NB4 (cell line): Measurements from ENCODE around the gene INSR.

Source experiments
- DNase-seq: peaks from one replicate; pipeline ENCODE4 v3.0.0; 2010; ENCODE audit warnings: low read depth
- H3K4me3 ChIP-seq: one replicate; pipeline ENCODE4 v1.5.1; 2011; ENCODE audit warnings: mild to moderate bottlenecking, low read depth, low read length, moderate library complexity
- MYC ChIP-seq: IDR thresholded peaks from 2 replicates; pipeline ENCODE4 v1.6.1; 2011; ENCODE audit warnings: low read depth, low read length
- POLR2A ChIP-seq: IDR thresholded peaks from 2 replicates; pipeline ENCODE4 v1.6.1; 2011; ENCODE audit warnings: mild to moderate bottlenecking; ENCODE audit not compliant: insufficient read length; ENCODE audit errors: extremely low read depth
- TF ChIP-seq, protein P1 (sequence below): IDR thresholded peaks from one replicate; pipeline ENCODE4 v1.5.1; 2012; ENCODE audit warnings: low read depth, low read length
- TF ChIP-seq, protein P2 (sequence below): IDR thresholded peaks from 2 replicates; pipeline ENCODE4 v1.6.1; 2011; ENCODE audit warnings: low read depth, low read length

INSR gene

DNA sequence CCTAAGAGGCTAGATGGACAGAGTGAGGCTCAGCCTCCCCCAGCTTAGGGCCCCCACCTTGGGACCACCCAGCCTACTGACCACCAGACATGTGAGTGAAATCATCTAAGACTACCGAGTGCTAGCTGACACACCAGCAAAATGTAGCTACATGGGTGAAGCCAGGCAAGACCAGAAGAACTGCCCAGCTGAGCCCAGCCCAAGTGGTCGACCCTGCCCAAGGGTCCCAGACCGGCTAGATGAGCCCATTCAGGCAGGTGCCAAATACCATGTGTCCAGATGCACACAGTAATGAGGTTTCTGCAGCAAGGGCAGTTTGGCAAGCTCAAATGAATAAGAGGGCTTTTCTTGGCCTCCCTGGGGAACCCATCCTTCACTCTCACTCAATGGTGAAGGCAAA lies 168.1 kb downstream of the INSR start:
- no peak overlapping the region for H3K4me3 ChIP-seq
- TF ChIP-seq, protein P1, sequence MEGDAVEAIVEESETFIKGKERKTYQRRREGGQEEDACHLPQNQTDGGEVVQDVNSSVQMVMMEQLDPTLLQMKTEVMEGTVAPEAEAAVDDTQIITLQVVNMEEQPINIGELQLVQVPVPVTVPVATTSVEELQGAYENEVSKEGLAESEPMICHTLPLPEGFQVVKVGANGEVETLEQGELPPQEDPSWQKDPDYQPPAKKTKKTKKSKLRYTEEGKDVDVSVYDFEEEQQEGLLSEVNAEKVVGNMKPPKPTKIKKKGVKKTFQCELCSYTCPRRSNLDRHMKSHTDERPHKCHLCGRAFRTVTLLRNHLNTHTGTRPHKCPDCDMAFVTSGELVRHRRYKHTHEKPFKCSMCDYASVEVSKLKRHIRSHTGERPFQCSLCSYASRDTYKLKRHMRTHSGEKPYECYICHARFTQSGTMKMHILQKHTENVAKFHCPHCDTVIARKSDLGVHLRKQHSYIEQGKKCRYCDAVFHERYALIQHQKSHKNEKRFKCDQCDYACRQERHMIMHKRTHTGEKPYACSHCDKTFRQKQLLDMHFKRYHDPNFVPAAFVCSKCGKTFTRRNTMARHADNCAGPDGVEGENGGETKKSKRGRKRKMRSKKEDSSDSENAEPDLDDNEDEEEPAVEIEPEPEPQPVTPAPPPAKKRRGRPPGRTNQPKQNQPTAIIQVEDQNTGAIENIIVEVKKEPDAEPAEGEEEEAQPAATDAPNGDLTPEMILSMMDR = no peak
- DNase-seq = no peak

DNA sequence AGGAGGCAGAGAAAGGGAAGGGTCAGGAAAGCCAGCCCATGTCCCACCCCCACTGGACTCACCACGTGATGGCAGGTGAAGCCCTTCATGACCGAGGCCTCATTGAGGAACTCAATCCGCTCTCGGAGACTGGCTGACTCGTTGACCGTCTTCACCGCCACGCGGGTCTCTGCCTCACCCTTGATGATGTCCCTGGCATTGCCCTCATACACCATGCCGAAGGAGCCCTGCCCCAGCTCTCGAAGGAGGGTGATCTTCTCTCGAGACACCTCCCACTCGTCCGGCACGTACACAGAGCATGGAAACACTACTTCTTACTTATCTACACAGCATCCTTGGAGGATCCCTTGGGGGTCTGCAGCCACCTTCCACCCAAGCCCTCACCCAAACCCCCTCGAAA lies 169.0 kb downstream of the INSR start:
- no peak for TF ChIP-seq POLR2A
- H3K4me3 ChIP-seq = no peak overlapping the region
- DNase-seq = no peak

DNA sequence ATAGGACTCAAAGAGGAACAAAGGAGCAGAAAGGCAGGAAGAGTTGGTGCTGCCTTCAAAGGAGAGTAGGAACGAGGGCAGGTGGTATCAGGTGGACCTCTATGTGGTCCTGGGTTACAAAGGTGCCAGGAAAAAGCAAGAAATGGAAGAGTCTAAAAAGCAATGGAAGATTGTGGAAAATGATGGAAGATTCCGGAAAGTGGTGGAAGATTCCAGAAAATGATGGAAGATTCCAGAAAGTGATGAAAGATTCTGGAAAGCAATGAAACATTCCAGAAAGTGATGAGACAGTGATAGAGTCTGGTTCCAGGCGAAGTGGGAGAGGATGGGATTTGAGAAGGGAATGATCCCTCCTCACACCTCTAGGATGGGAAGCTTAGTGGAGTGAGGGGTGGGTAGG lies 169.4 kb downstream of the INSR start:
- no peak for DNase-seq
- TF ChIP-seq, protein P2, sequence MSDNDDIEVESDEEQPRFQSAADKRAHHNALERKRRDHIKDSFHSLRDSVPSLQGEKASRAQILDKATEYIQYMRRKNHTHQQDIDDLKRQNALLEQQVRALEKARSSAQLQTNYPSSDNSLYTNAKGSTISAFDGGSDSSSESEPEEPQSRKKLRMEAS = no peak
- TF ChIP-seq, protein P1 = no peak
- TF ChIP-seq POLR2A (no peak), MYC (no peak)
- H3K4me3 ChIP-seq = no peak overlapping the region

DNA sequence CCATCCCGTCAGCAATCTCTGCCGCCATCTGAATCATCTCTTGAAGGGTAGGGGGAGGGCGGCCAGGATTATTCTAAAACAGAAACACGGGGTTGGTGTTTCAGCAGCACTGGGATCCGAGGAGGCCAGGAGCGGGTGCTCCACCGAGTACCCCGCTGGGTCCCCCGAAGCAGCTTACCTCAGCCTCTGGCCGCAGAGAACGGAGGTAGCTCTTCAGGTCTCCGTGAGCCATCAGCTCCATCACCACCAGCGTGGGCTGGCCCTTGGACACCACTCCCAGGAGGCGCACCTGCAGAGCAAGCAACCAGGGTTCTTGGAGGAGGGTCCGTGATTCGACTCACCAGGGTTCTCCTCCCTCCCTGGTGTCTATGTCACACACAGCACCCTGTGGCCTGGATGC lies 171.5 kb downstream of the INSR start:
- H3K4me3 ChIP-seq = no peak overlapping the region
- no peak for DNase-seq
- TF ChIP-seq MYC (no peak), POLR2A (no peak)
- TF ChIP-seq, protein P2 = no peak
- TF ChIP-seq, protein P1 = no peak

DNA sequence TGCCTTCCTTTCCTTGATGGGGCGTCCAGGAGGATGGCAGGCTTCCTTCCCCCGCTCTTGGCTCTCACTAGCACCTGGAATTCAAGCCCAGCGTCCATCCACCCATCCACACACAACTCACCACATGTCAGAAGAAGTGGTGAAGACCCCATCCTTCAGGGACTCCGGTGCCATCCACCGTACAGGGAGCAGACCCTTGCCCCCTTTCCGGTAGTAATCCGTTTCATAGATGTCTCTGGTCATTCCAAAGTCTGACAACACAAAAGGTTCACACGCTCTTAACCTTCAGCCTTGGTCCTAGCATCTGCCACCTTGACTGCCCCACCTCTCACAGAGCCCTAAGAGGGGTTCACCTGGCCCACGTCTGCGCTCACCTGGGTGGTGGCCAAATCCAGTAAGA lies 173.7 kb downstream of the INSR start:
- TF ChIP-seq MYC (no peak), POLR2A (no peak)
- TF ChIP-seq, protein P2 = no peak
- TF ChIP-seq, protein P1 = no peak
- DNase-seq = no peak

DNA sequence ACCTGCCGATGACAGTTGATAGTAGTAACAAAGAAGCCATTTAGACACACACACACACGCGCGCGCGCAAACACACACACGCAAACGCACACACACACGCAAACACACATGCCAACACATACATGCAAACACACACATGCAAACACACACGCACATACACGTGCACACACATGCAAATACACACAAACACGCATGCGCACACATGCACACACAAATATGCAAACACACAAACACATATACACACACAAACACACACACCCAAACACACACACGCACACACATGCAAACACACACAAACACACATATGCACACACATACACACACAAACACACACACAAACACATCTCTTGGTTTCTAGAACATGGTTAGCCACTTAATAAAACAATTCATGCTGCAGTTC lies 174.6 kb downstream of the INSR start:
- TF ChIP-seq POLR2A (no peak), MYC (no peak)
- TF ChIP-seq, protein P1 = no peak
- TF ChIP-seq, protein P2 = no peak
- no peak for DNase-seq
- no peak overlapping the region for H3K4me3 ChIP-seq

More for the DNA sequence above, 173.7 kb downstream of the INSR start:
- no peak overlapping the region for H3K4me3 ChIP-seq

DNA sequence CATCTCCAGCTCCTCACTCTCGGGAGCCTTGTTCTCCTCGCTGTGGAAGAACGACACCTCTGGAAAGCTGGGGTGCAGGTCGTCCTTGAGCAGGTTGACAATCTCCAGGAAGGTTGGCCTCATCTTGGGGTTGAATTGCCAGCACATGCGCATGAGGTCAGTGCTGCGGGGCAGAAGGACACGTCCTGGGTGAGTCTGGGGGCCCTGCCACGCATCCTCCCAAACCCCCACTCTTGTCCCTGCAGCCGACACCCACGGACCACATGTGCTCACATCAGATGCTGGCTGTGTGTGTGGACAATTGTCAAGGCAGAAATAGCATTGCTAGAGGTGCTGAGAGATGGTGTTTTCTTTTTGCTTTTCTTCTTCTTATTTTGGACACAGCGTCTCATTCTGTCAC lies 177.0 kb downstream of the INSR start:
- no peak overlapping the region for H3K4me3 ChIP-seq
- DNase-seq = no peak
- no peak for TF ChIP-seq MYC
- TF ChIP-seq, protein P2 = no peak
- TF ChIP-seq, protein P1 = no peak
- no peak for TF ChIP-seq POLR2A
